ENCODE measurements around the gene FAIM2. TPM values are rescaled to one million over a fixed set of nuclear protein-coding genes. Genes with fewer than 3 reads are reported as not detected.

Gene FAIM2
- total RNA-seq, 1 donor from 2014 or later: not detected

- no peak for DNase-seq
- ATAC-seq (ENCODE audit: low read depth): no peak
- Mint-ChIP-seq H3K27ac (no peak overlapping the region), H3K4me3 (no peak overlapping the region), H3K4me1 (peaks cover 14% of the 10 kb centered on the region), H3K36me3 (ENCODE audit: low read depth) (no peaks in the 10 kb centered on the region), H3K27me3 (peaks cover 6% of the 10 kb centered on the region), H3K9me3 (no peaks in the 10 kb centered on the region)
- ChIA-PET POLR2A (no interaction called here), CTCF (interaction anchor here (1.0 to 2.3 kb wide), 9 partner anchors 8 to 109 kb away, joined by 3 to 15 read pairs (median 4); no protein-coding TSS in a partner anchor)
- no peak for TF ChIP-seq CTCF (IDR thresholded peaks at IDR 0.05)
- intact Hi-C loops (cut with micrococcal nuclease): no loop called here
Observed at GRCh38 chr12:49946497-49946896, 42.8 kb upstream of the FAIM2 start.

GRCh38 chr12:49946086-49946485 lies 42.4 kb upstream of the FAIM2 start:
- Mint-ChIP-seq H3K36me3 (ENCODE audit: low read depth) (no peaks in the 10 kb centered on the region), H3K27ac (no peak overlapping the region), H3K27me3 (peaks cover 6% of the 10 kb centered on the region), H3K4me1 (peaks cover 14% of the 10 kb centered on the region), H3K9me3 (no peaks in the 10 kb centered on the region), H3K4me3 (no peak overlapping the region)
- POLR2A ChIA-PET: interaction anchor here (0.6 kb wide), 1 partner anchor 727 kb away, joined by 3 read pairs; no protein-coding TSS in a partner anchor
- intact Hi-C loops (cut with micrococcal nuclease): no loop called here
- no peak for TF ChIP-seq CTCF (IDR thresholded peaks at IDR 0.05)
- ATAC-seq (ENCODE audit: low read depth) (no peak), DNase-seq (no peak)
- CTCF ChIA-PET: interaction anchor here (0.6 to 2.3 kb wide), 17 partner anchors 8 to 453 kb away, joined by 3 to 15 read pairs (median 4); partner anchors contain the start of gene CERS5

GRCh38 chr12:49945394-49946080 lies 41.8 kb upstream of the FAIM2 start:
- Mint-ChIP-seq H3K36me3 (ENCODE audit: low read depth) (no peaks in the 10 kb centered on the region), H3K9me3 (no peaks in the 10 kb centered on the region), H3K27ac (no peak overlapping the region), H3K27me3 (peaks cover 6% of the 10 kb centered on the region), H3K4me3 (peak overlapping the region; percentile 77), H3K4me1 (peaks cover 14% of the 10 kb centered on the region)
- ChIA-PET POLR2A (interaction anchor here (0.6 kb wide), 2 partner anchors 226 to 726 kb away, joined by 3 to 6 read pairs; no protein-coding TSS in a partner anchor), CTCF (interaction anchor here (0.6 to 2.3 kb wide), 17 partner anchors 8 to 453 kb away, joined by 3 to 15 read pairs (median 4); partner anchors contain the start of gene CERS5)
- DNase-seq (peak; percentile 67), ATAC-seq (ENCODE audit: low read depth) (peak; percentile 99)
- intact Hi-C loops (cut with micrococcal nuclease): no loop called here
- TF ChIP-seq CTCF (IDR thresholded peaks at IDR 0.05): peak; percentile 65

DNA sequence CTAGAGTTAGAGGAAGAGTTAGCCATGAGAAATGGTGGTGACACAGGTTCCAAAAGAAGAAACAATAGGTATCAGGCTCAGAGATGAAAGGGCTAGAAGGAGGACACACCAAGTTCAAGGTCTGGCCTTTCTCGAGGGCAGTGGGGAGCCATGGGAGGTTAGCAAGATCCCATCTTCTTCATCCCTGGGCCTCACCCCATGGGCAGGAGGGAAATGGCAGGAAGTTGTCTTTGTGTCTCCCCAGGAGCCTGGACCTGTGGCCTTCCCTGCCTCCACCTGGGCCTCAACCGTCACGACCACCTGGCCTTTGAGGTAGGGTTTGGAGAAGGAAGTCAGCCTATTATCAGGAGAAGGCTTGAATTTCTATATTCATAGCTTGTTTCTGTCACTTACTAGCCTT lies 41.0 kb upstream of the FAIM2 start:
- no peak for DNase-seq
- POLR2A ChIA-PET: no interaction called here
- CTCF ChIA-PET: interaction anchor here (1.2 to 1.9 kb wide), 6 partner anchors 7 to 94 kb away, joined by 3 to 15 read pairs (median 6); no protein-coding TSS in a partner anchor
- intact Hi-C loops (cut with micrococcal nuclease): no loop called here
- Mint-ChIP-seq H3K9me3 (no peaks in the 10 kb centered on the region), H3K27ac (no peak overlapping the region), H3K36me3 (ENCODE audit: low read depth) (no peaks in the 10 kb centered on the region), H3K4me1 (peaks cover 14% of the 10 kb centered on the region), H3K4me3 (no peak overlapping the region), H3K27me3 (peaks cover 6% of the 10 kb centered on the region)
- TF ChIP-seq CTCF (IDR thresholded peaks at IDR 0.05): no peak
- ATAC-seq (ENCODE audit: low read depth): no peak

DNA sequence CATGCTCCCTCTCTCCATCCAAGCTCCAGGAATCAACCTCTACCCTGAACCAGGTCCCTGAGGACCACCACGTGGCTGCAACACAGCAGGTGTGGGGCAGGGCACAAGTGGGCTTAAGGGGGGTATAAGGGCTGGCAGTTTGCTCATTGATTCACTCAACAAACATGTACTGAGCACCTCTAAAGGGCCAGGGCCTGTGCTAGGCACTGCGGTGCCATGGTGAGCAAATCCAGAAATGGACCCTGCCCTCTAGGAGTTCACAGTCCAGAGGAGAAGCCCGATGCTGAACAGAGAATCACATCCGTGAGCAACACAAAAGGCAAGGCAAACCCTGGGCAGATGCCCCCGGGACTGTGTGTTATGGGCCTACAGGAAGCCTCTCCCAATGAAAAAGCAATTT lies 40.3 kb upstream of the FAIM2 start:
- intact Hi-C loops (cut with micrococcal nuclease): no loop called here
- ATAC-seq (ENCODE audit: low read depth) (no peak), DNase-seq (no peak)
- Mint-ChIP-seq H3K4me3 (no peak overlapping the region), H3K27ac (no peak overlapping the region), H3K36me3 (ENCODE audit: low read depth) (no peaks in the 10 kb centered on the region), H3K4me1 (peaks cover 14% of the 10 kb centered on the region), H3K27me3 (peaks cover 6% of the 10 kb centered on the region), H3K9me3 (no peaks in the 10 kb centered on the region)
- TF ChIP-seq CTCF (IDR thresholded peaks at IDR 0.05): no peak
- POLR2A ChIA-PET: no interaction called here
- CTCF ChIA-PET: interaction anchor here (1.0 to 2.5 kb wide), 2 partner anchors 23 to 77 kb away, joined by 4 to 9 read pairs; no protein-coding TSS in a partner anchor
